Stomach smooth muscle (tissue), 2 donors: ENCODE data around the gene RALGPS2.
"Not testable (repeated sequence)": the region's sequence is repeated elsewhere in the genome, so short reads cannot be mapped to it uniquely, and the experiment has no call there.

Experiments
- H3K27ac ChIP-seq: one replicate; pipeline ENCODE4 v1.7.0; 2013; ENCODE audit warnings: mild to moderate bottlenecking, low read length, inconsistent platforms
- H3K27me3 ChIP-seq, 2 donors: one replicate each; pipeline ENCODE4 v1.7.0; 2013; ENCODE audit warnings: low read length in 2 of 2; ENCODE audit not compliant: insufficient read depth in 2 of 2, control insufficient read depth in 1 of 2
- H3K36me3 ChIP-seq, 2 donors: one replicate each; pipeline ENCODE4 v1.7.0; 2013; ENCODE audit warnings: low read length in 2 of 2; ENCODE audit not compliant: control insufficient read depth in 2 of 2, insufficient read depth in 2 of 2
- H3K4me1 ChIP-seq: one replicate; pipeline ENCODE4 v1.7.0; 2013; ENCODE audit warnings: low read length; ENCODE audit not compliant: control insufficient read depth, insufficient read depth
- H3K4me3 ChIP-seq, 2 donors: one replicate each; pipeline ENCODE4 v1.7.0; 2013; ENCODE audit warnings: low read length in 2 of 2
- H3K9ac ChIP-seq, 2 donors: one replicate each; pipeline ENCODE4 v1.7.0; 2013; ENCODE audit warnings: low read length in 2 of 2, mild to moderate bottlenecking in 1 of 2
- H3K9me3 ChIP-seq, 2 donors: one replicate each; pipeline ENCODE4 v1.7.0; 2013; ENCODE audit warnings: low read length in 2 of 2; ENCODE audit not compliant: control insufficient read depth in 2 of 2
- donor health status: healthy.
- donor health status: Pancreatic carcinoma.

Gene RALGPS2

DNA sequence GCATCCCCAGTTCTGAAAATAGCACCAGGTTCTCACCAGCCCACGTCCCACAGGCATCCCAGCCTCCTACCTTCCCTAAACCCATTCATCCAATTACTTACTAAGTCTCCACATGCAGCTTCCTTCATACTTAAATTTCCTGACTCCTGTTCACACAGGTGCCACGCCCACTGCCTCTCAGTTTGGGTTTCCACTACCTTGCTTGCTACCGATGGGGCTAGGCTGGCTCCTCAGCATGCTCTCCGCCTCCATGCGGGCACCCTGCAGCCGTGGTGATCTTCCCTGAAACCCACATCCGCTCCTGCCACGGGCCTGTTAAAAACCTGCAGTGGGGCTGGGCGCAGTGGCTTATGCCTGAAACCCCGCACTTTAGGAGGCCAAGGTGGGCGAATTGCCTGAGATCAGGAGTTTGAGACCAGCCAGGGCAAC, 216.2 kb downstream of the RALGPS2 start:
- Histone ChIP-seq H3K4me3 (no peak overlapping the region), H3K36me3 (no peaks in the 10 kb centered on the region), H3K27me3 (no peaks in the 10 kb centered on the region), H3K27ac (peak overlapping the region; percentile 98), H3K9me3 (no peaks in the 10 kb centered on the region), H3K4me1 (peaks cover 65% of the 10 kb centered on the region), H3K9ac (no peak overlapping the region)

DNA sequence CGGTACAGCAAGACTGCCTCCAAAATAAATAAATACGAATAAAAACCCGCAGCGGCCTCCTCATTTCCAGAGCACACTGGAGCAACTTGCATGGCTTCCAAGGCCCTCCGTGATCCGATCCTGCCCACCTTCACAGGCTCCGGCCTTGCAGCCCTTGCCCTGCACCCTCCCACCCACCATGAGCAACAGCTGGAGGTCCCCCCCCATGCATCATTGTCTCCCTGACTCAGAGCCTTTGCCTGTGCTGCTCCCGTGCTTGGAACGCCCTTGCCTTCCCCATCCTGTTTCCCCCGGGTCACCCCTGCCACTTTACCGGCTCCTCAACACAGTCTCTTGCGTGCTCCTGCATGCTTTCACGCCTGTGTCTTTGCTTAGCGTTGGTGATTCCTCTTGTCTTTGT, 216.8 kb downstream of the RALGPS2 start:
- H3K27ac ChIP-seq = peak overlapping the region; percentile 98
- H3K27me3 ChIP-seq = no peaks in the 10 kb centered on the region
- H3K36me3 ChIP-seq = no peaks in the 10 kb centered on the region
- no peaks in the 10 kb centered on the region for H3K9me3 ChIP-seq
- no peak overlapping the region for H3K9ac ChIP-seq
- H3K4me3 ChIP-seq = no peak overlapping the region
- peaks cover 65% of the 10 kb centered on the region for H3K4me1 ChIP-seq

DNA sequence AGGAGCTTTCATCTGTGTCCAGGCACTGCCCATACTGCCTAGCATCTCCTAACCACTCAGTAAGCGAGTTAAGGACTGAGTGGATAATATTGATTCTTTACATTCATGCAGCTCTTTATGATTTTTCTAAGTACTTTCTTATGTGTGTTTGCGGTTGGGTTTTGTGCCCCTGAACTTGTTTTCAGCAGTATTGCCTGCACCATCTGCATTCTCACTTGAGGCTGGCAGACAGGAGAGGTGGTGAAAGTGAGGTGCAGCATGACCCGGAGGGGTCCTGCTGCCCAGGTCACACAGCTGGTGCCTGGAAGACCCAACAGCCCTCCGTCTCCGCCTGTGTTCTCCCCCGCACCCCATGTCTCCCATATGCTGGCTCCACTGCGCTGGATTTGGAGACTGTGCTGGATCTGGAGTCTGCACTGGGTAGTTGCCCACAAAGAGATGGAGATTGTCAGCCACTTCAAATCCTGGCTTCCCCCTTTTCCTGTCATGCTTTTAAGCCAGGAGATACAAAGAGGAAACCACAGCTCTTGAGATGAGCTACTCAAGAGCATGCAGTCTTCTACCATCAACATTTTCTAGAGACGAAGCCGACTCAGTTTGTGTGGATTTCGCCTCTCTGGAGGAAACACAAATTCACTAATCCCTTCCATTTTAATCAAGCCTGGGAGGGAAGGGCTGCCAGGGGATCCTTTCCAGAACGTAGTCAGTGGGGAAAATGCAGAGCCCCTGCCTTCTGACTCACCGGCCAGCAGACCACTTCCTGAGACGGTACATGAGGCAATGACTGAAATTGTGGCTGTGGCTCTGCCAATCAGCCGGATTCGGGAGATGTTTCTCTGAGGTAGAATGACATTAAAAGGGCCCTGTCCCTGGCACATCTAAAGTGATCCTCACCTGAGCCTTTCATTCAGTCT, 217.5 kb downstream of the RALGPS2 start:
- H3K27ac ChIP-seq = peak overlapping the region; percentile 98
- no peaks in the 10 kb centered on the region for H3K9me3 ChIP-seq
- peaks cover 67% of the 10 kb centered on the region for H3K4me1 ChIP-seq
- H3K9ac ChIP-seq = no peak overlapping the region
- H3K27me3 ChIP-seq = no peaks in the 10 kb centered on the region
- H3K4me3 ChIP-seq = no peak overlapping the region
- H3K36me3 ChIP-seq = no peaks in the 10 kb centered on the region

DNA sequence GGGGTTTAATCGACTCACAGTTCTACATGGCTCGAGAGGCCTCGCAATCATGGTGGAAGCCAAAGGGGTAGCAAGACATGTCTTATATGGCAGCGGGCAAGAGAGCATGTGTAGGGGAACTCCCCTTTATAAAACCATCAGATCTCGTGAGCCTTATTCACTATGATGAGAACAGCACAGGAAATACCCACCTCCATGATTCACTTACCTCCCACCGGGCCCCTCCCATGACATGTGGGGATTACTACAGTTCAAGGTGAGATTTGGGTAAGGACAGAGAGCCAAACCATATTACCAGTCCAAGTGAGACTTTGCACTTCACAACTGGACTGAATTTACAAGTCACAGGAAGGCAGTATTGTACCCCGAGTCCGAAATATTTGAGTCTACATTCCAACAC, 219.7 kb downstream of the RALGPS2 start:
- Histone ChIP-seq H3K36me3 (no peaks in the 10 kb centered on the region), H3K9me3 (no peaks in the 10 kb centered on the region)

DNA sequence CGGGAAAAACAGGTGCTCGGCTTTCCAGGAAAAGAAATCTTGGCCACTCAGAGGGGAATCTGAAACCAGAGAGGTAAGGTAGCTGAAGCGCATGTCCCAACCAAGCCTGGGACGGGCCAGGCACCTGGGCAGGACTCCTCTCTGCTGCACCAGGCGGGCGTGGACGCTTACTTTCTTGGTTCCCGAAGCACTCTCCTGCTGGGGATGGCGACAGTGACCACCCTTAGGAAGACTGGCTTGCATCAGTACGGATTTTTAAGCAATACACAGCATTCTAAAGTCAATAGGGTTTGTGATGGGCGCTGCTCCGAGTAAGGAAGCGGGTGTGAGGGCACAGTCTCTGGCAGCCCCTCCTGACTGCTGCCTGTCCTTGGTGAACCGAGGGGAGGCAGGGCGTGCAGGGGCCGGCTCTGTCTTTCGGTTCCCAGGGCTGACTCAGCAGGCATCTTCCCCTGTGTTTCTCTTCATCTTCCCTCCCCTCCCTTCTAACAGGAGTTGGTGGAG, 220.8 kb downstream of the RALGPS2 start:
- Histone ChIP-seq H3K4me3 (peak overlapping the region; percentile 32 to 59), H3K27me3 (no peaks in the 10 kb centered on the region), H3K27ac (no peak overlapping the region), H3K9me3 (no peaks in the 10 kb centered on the region), H3K9ac (peak overlapping the region in 1 of 2 donors; percentile 13), H3K4me1 (peaks cover 44% of the 10 kb centered on the region), H3K36me3 (no peaks in the 10 kb centered on the region)

More for the DNA sequence above, 219.7 kb downstream of the RALGPS2 start:
- H3K27me3 ChIP-seq = no peaks in the 10 kb centered on the region
- no peak overlapping the region for H3K9ac ChIP-seq
- no peak overlapping the region for H3K4me3 ChIP-seq
- peaks cover 47% of the 10 kb centered on the region for H3K4me1 ChIP-seq
- H3K27ac ChIP-seq = no peak overlapping the region

DNA sequence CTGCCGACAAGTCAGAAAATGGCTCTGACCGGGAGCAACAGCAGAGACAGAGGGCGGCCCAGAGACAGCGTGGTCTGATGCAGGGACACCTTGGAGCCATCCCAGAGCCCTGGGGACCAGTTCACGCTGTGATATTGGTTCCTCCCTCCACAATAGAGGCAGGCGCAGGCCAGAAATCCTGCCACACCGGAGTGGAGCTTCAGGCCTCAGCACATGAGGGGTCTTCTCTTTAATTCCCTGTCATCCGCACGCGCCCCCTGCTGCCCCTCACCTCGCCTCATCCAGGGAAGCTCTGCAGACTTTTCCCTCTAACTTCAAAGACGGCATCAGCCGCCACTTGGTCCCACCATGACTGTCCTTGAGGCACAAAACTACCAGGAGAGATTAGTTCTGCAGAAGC, 221.4 kb downstream of the RALGPS2 start:
- Histone ChIP-seq H3K36me3 (no peaks in the 10 kb centered on the region), H3K4me3 (peak overlapping the region; percentile 32 to 59), H3K27ac (no peak overlapping the region), H3K4me1 (peaks cover 44% of the 10 kb centered on the region), H3K9me3 (no peaks in the 10 kb centered on the region), H3K27me3 (no peaks in the 10 kb centered on the region), H3K9ac (no peak overlapping the region)

DNA sequence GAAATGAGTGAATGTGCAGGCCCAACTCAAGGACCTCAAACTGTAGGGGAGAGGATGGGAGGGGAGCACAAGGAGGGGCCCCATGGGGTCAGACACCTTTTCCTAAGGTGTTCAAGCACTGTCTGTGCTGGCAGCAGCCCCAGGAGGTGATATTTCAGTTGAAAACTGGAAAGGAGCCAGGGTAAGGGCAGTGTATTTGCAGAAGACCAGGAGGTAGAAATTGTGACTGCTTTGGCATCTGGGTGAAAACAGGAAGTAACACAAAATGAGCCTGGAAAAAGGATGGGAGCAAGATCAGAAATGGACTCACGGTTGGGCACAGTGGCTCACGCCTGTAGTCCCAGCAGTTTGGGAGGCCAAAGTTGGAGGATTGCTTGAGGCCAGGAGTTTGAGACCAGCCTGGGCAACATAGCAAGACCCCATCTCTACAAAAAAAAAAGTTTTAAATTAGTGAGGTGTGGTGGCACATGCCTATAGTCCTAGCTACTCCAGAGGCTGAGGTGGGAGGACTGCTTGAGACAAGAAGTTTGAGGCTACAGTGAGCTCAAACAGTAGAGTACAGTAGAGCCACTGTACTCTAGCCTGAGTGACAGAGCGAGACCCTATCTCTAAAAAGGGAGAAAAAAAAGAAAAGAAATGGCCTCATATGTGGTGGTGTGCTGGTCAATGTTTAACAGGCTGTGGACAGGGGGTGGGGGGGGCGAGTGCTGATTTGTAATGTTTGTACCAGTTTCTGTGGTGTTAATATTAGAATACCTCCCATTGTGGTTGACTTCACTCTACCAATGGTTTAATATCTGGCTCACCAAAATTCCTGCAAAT, 222.0 kb downstream of the RALGPS2 start:
- peaks cover 47% of the 10 kb centered on the region for H3K4me1 ChIP-seq
- H3K36me3 ChIP-seq = no peaks in the 10 kb centered on the region
- H3K9me3 ChIP-seq = no peaks in the 10 kb centered on the region
- no peaks in the 10 kb centered on the region for H3K27me3 ChIP-seq
- peak overlapping the region in 1 of 2 donors; percentile 59 for H3K4me3 ChIP-seq
- no peak overlapping the region for H3K27ac ChIP-seq
- no peak overlapping the region for H3K9ac ChIP-seq

DNA sequence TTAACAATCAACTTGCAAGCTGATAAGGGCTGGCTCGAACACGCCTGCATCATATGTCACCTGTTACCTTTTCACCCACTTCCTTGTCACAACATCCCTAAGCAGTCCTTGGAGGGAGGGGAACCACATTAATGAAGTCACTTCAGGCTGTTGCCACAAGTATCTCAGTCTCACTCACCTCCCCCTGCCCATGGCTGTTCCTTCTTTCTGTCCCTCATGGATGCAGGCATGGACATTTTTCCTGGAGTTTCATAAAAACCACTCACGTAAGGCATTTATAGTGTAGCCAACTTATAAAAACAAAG, 222.6 kb downstream of the RALGPS2 start:
- no peak overlapping the region for H3K27ac ChIP-seq
- no peaks in the 10 kb centered on the region for H3K9me3 ChIP-seq
- no peaks in the 10 kb centered on the region for H3K36me3 ChIP-seq
- no peak overlapping the region for H3K9ac ChIP-seq
- peaks cover 45% of the 10 kb centered on the region for H3K4me1 ChIP-seq
- H3K27me3 ChIP-seq = no peaks in the 10 kb centered on the region
- H3K4me3 ChIP-seq = no peak overlapping the region

DNA sequence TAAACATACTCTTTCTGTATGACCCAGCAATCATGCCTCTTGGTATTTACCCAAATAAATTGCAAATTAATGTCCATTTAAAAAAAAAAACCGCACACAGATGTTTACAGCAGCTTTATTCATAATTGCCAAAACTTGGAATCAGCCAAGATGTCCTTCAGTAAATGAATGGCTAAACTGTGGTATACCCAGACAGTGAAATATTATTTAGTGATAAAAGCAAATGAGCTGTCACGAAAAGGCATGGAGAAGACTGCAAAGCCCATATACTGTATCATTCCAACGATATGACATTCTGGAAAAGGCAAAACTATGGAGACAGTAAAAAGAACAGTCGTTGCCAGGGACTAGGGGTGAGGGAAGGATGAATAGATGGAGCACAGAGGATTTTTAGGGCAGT, 223.6 kb downstream of the RALGPS2 start:
- H3K27me3 ChIP-seq = no peaks in the 10 kb centered on the region
- H3K27ac ChIP-seq = no peak overlapping the region
- H3K36me3 ChIP-seq = no peaks in the 10 kb centered on the region
- H3K4me3 ChIP-seq = no peak overlapping the region
- H3K4me1 ChIP-seq = peaks cover 51% of the 10 kb centered on the region
- no peaks in the 10 kb centered on the region for H3K9me3 ChIP-seq
- no peak overlapping the region for H3K9ac ChIP-seq

DNA sequence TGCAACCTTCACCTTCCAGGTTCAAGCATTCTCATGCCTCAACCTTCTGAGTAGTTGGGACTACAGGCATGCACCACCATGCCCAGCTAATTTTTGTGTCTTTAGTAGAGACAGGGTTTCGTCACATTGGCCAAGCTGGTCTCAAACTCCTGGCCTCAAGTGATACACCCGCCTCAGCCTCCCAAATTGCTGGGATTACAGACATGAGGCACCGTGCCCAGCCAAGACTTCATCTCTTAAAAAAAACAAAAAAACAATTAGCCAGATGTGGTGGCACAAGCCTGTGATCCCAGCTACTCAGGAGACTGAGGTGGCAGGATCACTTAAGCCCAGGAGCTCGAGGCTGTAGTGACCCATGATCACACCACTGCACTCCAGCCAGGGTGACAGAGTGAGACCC, 224.8 kb downstream of the RALGPS2 start:
- not testable (repeated sequence) for H3K27me3 ChIP-seq, H3K9me3 ChIP-seq, H3K9ac ChIP-seq, H3K27ac ChIP-seq, H3K36me3 ChIP-seq, H3K4me3 ChIP-seq
- H3K4me1 ChIP-seq = peaks cover 63% of the 10 kb centered on the region
